Activated CD8-positive, alpha-beta memory T cell treated with anti-CD3 and anti-CD28 coated beads for 36 hours (primary cell): ENCODE results near the gene PTH2. TPM values are rescaled to one million over a fixed set of nuclear protein-coding genes. Genes with fewer than 3 reads are reported as not detected.
"Not testable (repeated sequence)": the region's sequence is repeated elsewhere in the genome, so short reads cannot be mapped to it uniquely, and the experiment has no call there.

ENCODE experiments used
- CTCF ChIA-PET: fragments of 350-600 bp; sonication (Branson Sonifier 250); formaldehyde crosslinking; loops from one replicate; lab custom pipeline; 2021; ENCODE audit warnings: antibody characterized with exemption; lab: Charles Lee
- POLR2A ChIA-PET: fragments of 350-600 bp; sonication (Branson Sonifier 250); formaldehyde crosslinking; loops from one replicate; lab custom pipeline; 2021; ENCODE audit warnings: antibody characterized with exemption; lab: Charles Lee
- total RNA-seq, 2 experiments: library from RNA; stranded (reverse); gene quantifications; one replicate each; pipeline ENCODE4 v1.2.3, GENCODE V29; 2021

Gene PTH2
- total RNA-seq, 2 experiments from 2014 or later, result not detected

DNA sequence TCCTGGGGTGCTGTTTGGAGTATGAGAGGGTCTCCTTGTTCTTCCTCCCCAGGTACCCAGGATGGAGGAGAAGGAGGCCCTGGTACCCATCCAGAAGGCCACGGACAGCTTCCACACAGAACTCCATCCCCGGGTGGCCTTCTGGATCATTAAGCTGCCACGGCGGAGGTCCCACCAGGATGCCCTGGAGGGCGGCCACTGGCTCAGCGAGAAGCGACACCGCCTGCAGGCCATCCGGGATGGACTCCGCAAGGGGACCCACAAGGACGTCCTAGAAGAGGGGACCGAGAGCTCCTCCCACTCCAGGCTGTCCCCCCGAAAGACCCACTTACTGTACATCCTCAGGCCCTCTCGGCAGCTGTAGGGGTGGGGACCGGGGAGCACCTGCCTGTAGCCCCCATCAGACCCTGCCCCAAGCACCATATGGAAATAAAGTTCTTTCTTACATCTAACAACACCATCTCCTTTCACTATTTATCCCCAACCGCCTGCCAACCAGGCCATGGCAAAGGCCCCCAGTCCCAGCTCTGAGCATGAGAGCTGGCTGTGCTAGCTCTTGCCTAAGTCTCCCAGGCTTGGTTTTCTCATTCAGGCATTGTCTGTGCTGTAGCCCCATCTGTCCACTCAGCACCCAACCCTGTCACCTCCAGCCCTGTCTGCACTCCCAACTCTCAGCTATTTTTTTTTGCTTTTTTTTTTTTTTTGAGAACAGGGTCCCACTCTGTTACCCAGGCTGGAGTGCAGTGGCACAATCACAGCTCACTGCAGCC lies 48.4 kb downstream of the PTH2 start:
- CTCF ChIA-PET, result interaction anchor here (0.7 to 2.1 kb wide), 4 partner anchors 17 to 594 kb away, joined by 3 to 6 read pairs (median 3); no protein-coding TSS in a partner anchor
- POLR2A ChIA-PET, result no interaction called here

DNA sequence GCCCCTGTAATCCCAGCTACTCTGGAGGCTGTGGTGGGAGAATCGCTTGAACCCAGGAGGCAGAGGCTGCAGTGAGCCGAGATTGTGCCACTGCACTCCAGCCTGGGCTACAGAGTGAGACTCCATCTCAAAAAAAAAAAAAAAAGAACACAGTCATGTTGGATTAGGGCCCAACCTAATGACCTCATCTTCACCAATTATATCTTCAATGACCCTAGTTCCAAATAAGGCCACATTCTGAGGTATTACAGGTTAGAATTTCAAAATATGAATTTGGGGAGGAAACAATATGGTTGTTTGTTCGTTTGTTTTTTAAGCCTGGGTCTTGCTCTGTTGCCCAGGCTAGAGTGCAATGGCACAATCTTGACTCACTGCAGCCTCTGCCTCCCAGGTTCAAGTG lies 50.1 kb downstream of the PTH2 start:
- POLR2A ChIA-PET, result not testable (repeated sequence)
- CTCF ChIA-PET, result interaction anchor here (1.2 kb wide), 1 partner anchor 46 kb away, joined by 3 read pairs; no protein-coding TSS in a partner anchor

Other genes with a start within 250 kb of the PTH2 start
- gene SLC6A16, start 98.2 kb downstream of the PTH2 start, total RNA-seq, result under 1 TPM; 0.57 to 0.95 TPM
- gene CD37, start 88.0 kb downstream of the PTH2 start, total RNA-seq, result 100 to 1,000 TPM; 101 to 102 TPM
- gene TEAD2, start 61.0 kb downstream of the PTH2 start, total RNA-seq, result not detected
- not detected for gene DKKL1, start 59.6 kb downstream of the PTH2 start, total RNA-seq
- gene KASH5, start 35.2 kb downstream of the PTH2 start, total RNA-seq, result under 1 TPM; 0.15 to 0.19 TPM
- not detected for gene GFY, start 1.9 kb upstream of the PTH2 start, total RNA-seq
- not detected for gene SLC17A7, start 18.1 kb upstream of the PTH2 start, total RNA-seq
- 100 to 1,000 TPM; 152 to 154 TPM for gene PIH1D1, start 28.4 kb upstream of the PTH2 start, total RNA-seq
- 10 to 100 TPM; 38.4 to 38.5 TPM for gene ALDH16A1, start 29.8 kb upstream of the PTH2 start, total RNA-seq
- gene FLT3LG, start 50.8 kb upstream of the PTH2 start, total RNA-seq, result 10 to 100 TPM; 52.2 to 55.1 TPM
- 1,000 to 10,000 TPM; 3,587 to 3,700 TPM for gene RPL13A, start 64.2 kb upstream of the PTH2 start, total RNA-seq
- gene RPS11, start 73.0 kb upstream of the PTH2 start, total RNA-seq, result 1,000 to 10,000 TPM; 2,789 to 2,826 TPM
- gene FCGRT, start 89.2 kb upstream of the PTH2 start, total RNA-seq, result 10 to 100 TPM; 10.3 to 12.4 TPM
- gene RCN3, start 104.6 kb upstream of the PTH2 start, total RNA-seq, result 1 to 10 TPM; 2.6 to 2.8 TPM
- 10 to 100 TPM; 59.7 to 60.2 TPM for gene NOSIP, start 157.1 kb upstream of the PTH2 start, total RNA-seq
- gene PRRG2, start 157.9 kb upstream of the PTH2 start, total RNA-seq, result 1 to 10 TPM; 1.1 to 1.4 TPM
- 10 to 100 TPM; 22.0 to 22.3 TPM for gene PRR12, start 167.7 kb upstream of the PTH2 start, total RNA-seq
- gene RRAS, start 216.7 kb upstream of the PTH2 start, total RNA-seq, result 1 to 10 TPM; 5.0 to 5.4 TPM
- gene SCAF1, start 218.8 kb upstream of the PTH2 start, total RNA-seq, result 10 to 100 TPM; 71.7 to 76.5 TPM
- 100 to 1,000 TPM; 120 to 122 TPM for gene IRF3, start 242.4 kb upstream of the PTH2 start, total RNA-seq
- gene BCL2L12, start 242.5 kb upstream of the PTH2 start, total RNA-seq, result 10 to 100 TPM; 72.3 to 73.6 TPM